GM12872 (cell line): ENCODE measurements around the gene FBLN1.

Source experiments
- CTCF ChIP-seq: IDR thresholded peaks from 3 replicates; pipeline ENCODE4 v1.5.1; 2011; ENCODE audit warnings: low read depth, mild to moderate bottlenecking, low read length, moderate library complexity; ENCODE audit not compliant: insufficient read depth

Gene FBLN1

GRCh38 chr22:45541382-45541979, 38.8 kb downstream of the FBLN1 start:
- no peak for TF ChIP-seq CTCF

DNA sequence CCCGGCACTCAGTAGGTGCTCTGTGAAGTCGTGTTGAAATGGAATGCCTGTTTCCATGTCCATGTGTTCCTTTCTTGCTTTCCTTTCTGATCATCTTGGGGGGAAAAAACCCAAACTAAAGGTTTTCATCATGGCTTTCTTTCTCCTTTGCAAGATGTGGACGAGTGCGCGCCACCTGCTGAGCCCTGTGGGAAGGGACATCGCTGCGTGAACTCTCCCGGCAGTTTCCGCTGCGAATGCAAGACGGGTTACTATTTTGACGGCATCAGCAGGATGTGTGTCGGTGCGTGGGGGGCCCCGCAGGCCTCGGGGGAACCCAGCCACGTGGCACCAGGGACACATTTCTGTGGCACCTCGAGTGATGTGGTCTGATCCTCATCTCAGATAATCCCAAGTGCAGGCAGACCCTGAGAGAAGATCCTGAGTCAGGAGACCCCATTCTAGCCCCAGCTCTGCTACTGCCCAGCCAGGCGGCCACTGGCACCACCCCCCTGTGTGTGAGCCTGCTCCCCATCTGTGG, 39.4 kb downstream of the FBLN1 start:
- no peak for TF ChIP-seq CTCF

DNA sequence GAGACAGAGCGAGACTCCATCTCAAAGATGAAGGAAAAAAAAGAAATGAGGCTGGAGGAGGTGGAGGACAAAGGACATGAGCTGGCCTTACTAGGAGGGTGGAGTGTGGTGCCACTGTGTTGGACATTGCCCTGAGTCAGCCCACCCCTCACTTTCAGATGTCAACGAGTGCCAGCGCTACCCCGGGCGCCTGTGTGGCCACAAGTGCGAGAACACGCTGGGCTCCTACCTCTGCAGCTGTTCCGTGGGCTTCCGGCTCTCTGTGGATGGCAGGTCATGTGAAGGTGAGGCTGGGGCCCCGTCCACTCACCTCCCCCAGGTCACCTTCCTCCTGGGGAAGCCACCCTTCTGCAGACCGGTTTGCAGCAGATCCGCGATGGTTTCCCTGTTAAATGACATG, 40.6 kb downstream of the FBLN1 start:
- no peak for TF ChIP-seq CTCF

DNA sequence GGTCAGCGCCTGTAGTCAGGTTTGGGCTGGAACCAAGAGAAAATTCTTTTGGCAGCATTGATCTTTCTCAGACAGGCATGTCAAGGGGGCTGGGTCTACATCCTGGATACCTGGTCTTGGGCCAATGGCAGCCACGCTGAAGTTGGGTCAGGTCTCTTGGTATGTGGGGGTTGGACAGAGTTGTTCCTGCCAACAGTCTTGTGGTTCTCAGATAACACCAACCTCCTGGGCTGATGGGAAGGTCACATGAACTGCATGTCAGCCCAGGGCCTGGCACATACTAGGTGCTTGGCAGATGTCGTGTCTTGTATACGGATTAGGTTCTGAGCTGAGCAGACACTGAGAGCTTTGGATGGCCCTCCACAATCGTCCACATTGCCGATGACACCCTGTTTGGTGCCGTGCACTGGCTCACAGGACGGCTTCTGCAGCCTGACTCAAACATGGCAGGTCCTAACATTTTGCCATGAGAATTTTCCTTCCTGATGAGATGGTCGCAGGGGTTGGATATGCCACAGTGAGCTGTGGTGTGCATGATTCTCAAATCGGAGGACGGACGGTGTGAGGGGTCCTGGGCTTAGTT, 42.0 kb downstream of the FBLN1 start:
- no peak for TF ChIP-seq CTCF

DNA sequence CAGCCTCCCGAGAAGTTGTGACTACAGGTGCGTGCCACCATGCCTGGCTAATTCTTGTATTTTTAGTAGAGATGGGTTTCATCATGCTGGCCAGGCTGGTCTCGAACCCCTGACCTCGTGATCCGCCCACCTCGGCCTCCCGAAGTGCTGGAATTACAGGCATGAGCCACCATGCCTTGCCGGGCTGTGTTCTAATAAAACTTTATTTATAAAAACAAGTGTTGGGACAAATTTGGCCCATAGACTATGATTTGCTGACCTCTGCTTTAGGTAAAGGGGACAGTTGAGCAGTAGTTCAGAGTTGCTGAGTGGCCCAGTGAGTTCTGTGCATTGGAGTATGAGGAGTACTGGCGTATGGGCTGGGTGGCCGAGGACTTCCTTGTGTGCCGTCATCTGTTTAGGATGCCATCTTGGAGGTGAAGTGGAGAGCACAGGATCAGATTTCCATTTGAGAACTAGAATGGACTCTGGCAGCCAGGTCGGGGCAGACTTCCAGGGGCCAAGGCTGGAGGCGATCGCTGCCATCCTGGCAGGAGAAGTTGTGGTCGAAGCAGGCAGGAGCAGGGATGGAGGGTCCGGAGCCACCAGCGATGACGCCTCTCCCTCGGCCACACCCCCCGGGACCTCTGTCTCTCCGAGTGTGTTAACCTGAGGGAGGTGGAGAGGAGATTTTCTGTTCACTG, 43.8 kb downstream of the FBLN1 start:
- no peak for TF ChIP-seq CTCF

- TF ChIP-seq CTCF, result no peak
These were observed 44.3 kb downstream of the FBLN1 start for GRCh38 chr22:45547016-45547345.

- no peak for TF ChIP-seq CTCF
These were observed 45.0 kb downstream of the FBLN1 start for GRCh38 chr22:45547731-45548130.
